Neural progenitor cell (in vitro differentiated cells): Measurements from ENCODE around the gene SLC35F3. TPM values are rescaled to one million over a fixed set of nuclear protein-coding genes. Genes with fewer than 3 reads are reported as not detected.
A peak's percentile ranks its signal among the peaks of the same experiment; 100 is the strongest.

ENCODE experiments used
- DNase-seq: peaks from one replicate; pipeline ENCODE4 v3.0.0-alpha.2; 2016; ENCODE audit warnings: low spot score
- H2AFZ ChIP-seq: fragments of 200-600 bp; sonication (generic); replicated peaks from 2 replicates; pipeline ENCODE4 v1.6.1; 2016; ENCODE audit warnings: antibody characterized with exemption
- H3F3A ChIP-seq: fragments of 200-600 bp; sonication (generic); 2 replicates; pipeline ENCODE4 v1.6.1; 2016; ENCODE audit warnings: antibody characterized with exemption, low read depth
- H3K27ac ChIP-seq: fragments of 200-600 bp; sonication (generic); 2 replicates; pipeline ENCODE4 v1.5.1; 2016; ENCODE audit warnings: mild to moderate bottlenecking
- H3K27me3 ChIP-seq: fragments of 200-600 bp; sonication (generic); 2 replicates; pipeline ENCODE4 v1.6.1; 2016; ENCODE audit warnings: mild to moderate bottlenecking, moderate library complexity
- H3K36me3 ChIP-seq: fragments of 200-600 bp; sonication (generic); 2 replicates; pipeline ENCODE4 v1.5.1; 2016
- H3K4me1 ChIP-seq: fragments of 200-600 bp; sonication (generic); 2 replicates; pipeline ENCODE4 v1.6.1; 2016; ENCODE audit warnings: mixed run types
- H3K4me2 ChIP-seq: fragments of 200-600 bp; sonication (generic); 2 replicates; pipeline ENCODE4 v1.6.1; 2016
- H3K4me3 ChIP-seq: fragments of 200-600 bp; sonication (generic); 2 replicates; pipeline ENCODE4 v1.5.1; 2016
- H3K79me2 ChIP-seq: fragments of 200-600 bp; sonication (generic); 2 replicates; pipeline ENCODE4 v1.6.1; 2016; ENCODE audit warnings: low read depth
- H3K9ac ChIP-seq: fragments of 200-600 bp; sonication (generic); 2 replicates; pipeline ENCODE4 v1.6.1; 2016
- H3K9me3 ChIP-seq: fragments of 200-600 bp; sonication (generic); 2 replicates; pipeline ENCODE4 v1.5.1; 2016; ENCODE audit warnings: low read depth
- H4K20me1 ChIP-seq: fragments of 200-600 bp; sonication (generic); 2 replicates; pipeline ENCODE4 v1.6.1; 2016; ENCODE audit warnings: low read depth
- H3K27ac Mint-ChIP-seq: 3 replicates; pipeline ENCODE4 v1.8.0; 2021; ENCODE audit warnings: mixed read lengths
- H3K27me3 Mint-ChIP-seq: 2 replicates; pipeline ENCODE4 v1.8.0; 2022; ENCODE audit warnings: low read depth, mild to moderate bottlenecking, inconsistent platforms, moderate library complexity, mixed read lengths; ENCODE audit not compliant: insufficient read depth
- H3K36me3 Mint-ChIP-seq: 3 replicates; pipeline ENCODE4 v1.8.0; 2021; ENCODE audit warnings: mixed read lengths
- H3K4me1 Mint-ChIP-seq: 3 replicates; pipeline ENCODE4 v1.8.0; 2021; ENCODE audit warnings: mixed read lengths
- H3K4me3 Mint-ChIP-seq: 3 replicates; pipeline ENCODE4 v1.8.0; 2021; ENCODE audit warnings: mild to moderate bottlenecking, moderate library complexity, mixed read lengths
- H3K9me3 Mint-ChIP-seq: 3 replicates; pipeline ENCODE4 v1.8.0; 2020; ENCODE audit warnings: mixed read lengths
- EZH2 ChIP-seq: fragments of 200-600 bp; sonication (generic); IDR thresholded peaks from 2 replicates; pipeline ENCODE4 v1.6.1; 2017; ENCODE audit warnings: antibody characterized with exemption, mild to moderate bottlenecking, moderate library complexity
- EZH2phosphoT487 ChIP-seq: fragments of 200-600 bp; sonication (generic); IDR thresholded peaks from 2 replicates; pipeline ENCODE4 v1.6.1; 2017; ENCODE audit warnings: antibody characterized with exemption
- total RNA-seq: library from RNA; depleted of rRNA; stranded (reverse); fragments of >200 nt; gene quantifications from 2 replicates; pipeline ENCODE4 v1.2.3, GENCODE V29; 2015; ENCODE audit warnings: low replicate concordance
- TF ChIP-seq, protein P1 (sequence below): fragments of 200-600 bp; sonication (generic); IDR thresholded peaks from 2 replicates; pipeline ENCODE4 v1.5.1; 2017; ENCODE audit warnings: antibody characterized with exemption, mild to moderate bottlenecking

The SLC35F3 gene
- total RNA-seq, result 0.79 and 1.5 TPM in 2 replicates

DNA sequence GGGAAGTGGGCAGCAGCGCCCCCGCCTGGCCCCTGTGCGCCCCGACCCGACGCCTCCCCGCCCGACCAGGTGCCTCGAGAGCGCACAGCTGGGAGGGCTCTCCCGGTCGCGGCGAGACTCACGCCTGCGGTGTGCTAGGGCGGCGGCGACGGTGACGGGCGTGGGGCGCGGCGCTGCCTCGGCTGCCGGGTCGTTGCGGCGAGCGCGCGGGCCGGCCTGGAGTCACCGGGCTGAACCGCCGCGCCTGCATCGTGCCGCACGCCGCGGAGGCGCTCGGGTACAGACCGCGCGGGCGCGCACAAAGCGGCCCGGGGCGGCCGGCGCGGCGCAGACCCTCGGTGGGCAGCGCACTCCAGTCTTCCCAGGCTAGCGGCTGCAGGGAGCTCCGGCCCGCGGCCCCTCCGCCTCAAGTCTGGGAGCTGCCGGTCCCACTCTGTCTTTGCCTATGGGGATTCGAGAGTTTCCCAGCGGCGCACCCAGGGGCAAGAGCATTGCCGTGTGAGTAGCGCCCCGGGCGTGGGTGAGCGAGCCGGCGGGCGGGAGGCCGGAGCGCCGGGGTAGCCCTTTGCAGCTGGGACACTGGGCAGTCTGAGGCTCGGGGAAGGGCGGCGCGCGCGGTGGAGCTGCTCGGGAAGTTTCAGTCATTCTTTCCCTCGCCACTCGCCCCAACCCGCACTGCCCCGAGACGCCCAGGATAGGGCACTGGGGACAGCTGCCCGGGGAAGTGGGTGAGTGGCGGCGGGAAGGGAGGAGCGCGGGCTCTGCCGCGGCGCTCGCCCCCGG, at the start of gene SLC35F3:
SLC35F3 (plus strand) TSS at position 44 of the 783 bp plus-strand sequence.
- Histone ChIP-seq H3K79me2 (no peaks in the 10 kb centered on the region), H3K27me3 (peaks cover 80% of the 10 kb centered on the region), H3K36me3 (no peaks in the 10 kb centered on the region), H3K4me2 (peak within 1 kb of the TSS; percentile 99), H3K9me3 (no peaks in the 10 kb centered on the region), H4K20me1 (no peaks in the 10 kb centered on the region), H2AFZ (peak within 1 kb of the TSS; percentile 99), H3F3A (no peaks in the 10 kb centered on the region), H3K4me3 (peak within 1 kb of the TSS; percentile 83), H3K27ac (no peak within 1 kb of the TSS), H3K4me1 (no peaks in the 10 kb centered on the region), H3K9ac (peak within 1 kb of the TSS; percentile 28)
- peaks cover 3% of the 10 kb centered on the region for H3K9me3 Mint-ChIP-seq
- peaks cover 2% of the 10 kb centered on the region for H3K36me3 Mint-ChIP-seq
- TF ChIP-seq, protein P1, sequence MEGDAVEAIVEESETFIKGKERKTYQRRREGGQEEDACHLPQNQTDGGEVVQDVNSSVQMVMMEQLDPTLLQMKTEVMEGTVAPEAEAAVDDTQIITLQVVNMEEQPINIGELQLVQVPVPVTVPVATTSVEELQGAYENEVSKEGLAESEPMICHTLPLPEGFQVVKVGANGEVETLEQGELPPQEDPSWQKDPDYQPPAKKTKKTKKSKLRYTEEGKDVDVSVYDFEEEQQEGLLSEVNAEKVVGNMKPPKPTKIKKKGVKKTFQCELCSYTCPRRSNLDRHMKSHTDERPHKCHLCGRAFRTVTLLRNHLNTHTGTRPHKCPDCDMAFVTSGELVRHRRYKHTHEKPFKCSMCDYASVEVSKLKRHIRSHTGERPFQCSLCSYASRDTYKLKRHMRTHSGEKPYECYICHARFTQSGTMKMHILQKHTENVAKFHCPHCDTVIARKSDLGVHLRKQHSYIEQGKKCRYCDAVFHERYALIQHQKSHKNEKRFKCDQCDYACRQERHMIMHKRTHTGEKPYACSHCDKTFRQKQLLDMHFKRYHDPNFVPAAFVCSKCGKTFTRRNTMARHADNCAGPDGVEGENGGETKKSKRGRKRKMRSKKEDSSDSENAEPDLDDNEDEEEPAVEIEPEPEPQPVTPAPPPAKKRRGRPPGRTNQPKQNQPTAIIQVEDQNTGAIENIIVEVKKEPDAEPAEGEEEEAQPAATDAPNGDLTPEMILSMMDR, result peak; percentile 71
- peak; percentile 66 for TF ChIP-seq EZH2phosphoT487
- peak; percentile 75 for TF ChIP-seq EZH2
- peak within 1 kb of the TSS; percentile 90 for H3K4me3 Mint-ChIP-seq
- peaks cover 8% of the 10 kb centered on the region for H3K4me1 Mint-ChIP-seq
- no peak within 1 kb of the TSS for H3K27ac Mint-ChIP-seq
- H3K27me3 Mint-ChIP-seq, result peaks cover 24% of the 10 kb centered on the region
- DNase-seq, result peak; percentile 93

DNA sequence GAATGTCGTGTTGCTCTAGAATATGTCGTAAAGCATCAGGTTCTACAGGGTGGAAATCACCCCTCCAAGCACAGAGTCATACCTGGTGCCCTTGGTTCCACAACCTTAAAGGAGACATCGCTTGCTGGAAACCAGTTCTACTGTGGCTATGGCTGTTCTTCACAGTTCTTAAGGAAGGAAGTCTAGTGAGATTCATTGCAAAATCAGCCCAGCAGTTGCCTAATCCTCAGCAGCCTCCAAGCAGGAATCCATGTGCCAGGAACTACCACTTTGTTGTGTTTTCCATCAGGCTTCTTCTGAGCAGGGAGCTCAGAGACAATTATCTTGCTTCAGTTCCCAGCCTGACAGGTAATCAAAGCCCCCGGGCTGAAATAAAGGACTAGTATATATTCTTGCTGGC, 45.0 kb upstream of the SLC35F3 start:
- DNase-seq, result peak; percentile 7
- Mint-ChIP-seq H3K9me3 (no peaks in the 10 kb centered on the region), H3K27me3 (no peaks in the 10 kb centered on the region), H3K27ac (no peak overlapping the region), H3K36me3 (no peaks in the 10 kb centered on the region), H3K4me1 (peaks cover 3% of the 10 kb centered on the region), H3K4me3 (no peak overlapping the region)
- no peaks in the 10 kb centered on the region for H3F3A ChIP-seq
- H3K36me3 ChIP-seq, result no peaks in the 10 kb centered on the region
- TF ChIP-seq EZH2phosphoT487 (no peak), EZH2 (no peak)
- TF ChIP-seq, protein P1, result no peak
- no peak overlapping the region for H2AFZ ChIP-seq
- no peak overlapping the region for H3K4me2 ChIP-seq
- no peak overlapping the region for H3K27ac ChIP-seq
- no peaks in the 10 kb centered on the region for H3K4me1 ChIP-seq
- H3K79me2 ChIP-seq, result no peaks in the 10 kb centered on the region
- no peaks in the 10 kb centered on the region for H3K27me3 ChIP-seq
- no peak overlapping the region for H3K9ac ChIP-seq
- H3K9me3 ChIP-seq, result no peaks in the 10 kb centered on the region
- H3K4me3 ChIP-seq, result no peak overlapping the region
- no peaks in the 10 kb centered on the region for H4K20me1 ChIP-seq

DNA sequence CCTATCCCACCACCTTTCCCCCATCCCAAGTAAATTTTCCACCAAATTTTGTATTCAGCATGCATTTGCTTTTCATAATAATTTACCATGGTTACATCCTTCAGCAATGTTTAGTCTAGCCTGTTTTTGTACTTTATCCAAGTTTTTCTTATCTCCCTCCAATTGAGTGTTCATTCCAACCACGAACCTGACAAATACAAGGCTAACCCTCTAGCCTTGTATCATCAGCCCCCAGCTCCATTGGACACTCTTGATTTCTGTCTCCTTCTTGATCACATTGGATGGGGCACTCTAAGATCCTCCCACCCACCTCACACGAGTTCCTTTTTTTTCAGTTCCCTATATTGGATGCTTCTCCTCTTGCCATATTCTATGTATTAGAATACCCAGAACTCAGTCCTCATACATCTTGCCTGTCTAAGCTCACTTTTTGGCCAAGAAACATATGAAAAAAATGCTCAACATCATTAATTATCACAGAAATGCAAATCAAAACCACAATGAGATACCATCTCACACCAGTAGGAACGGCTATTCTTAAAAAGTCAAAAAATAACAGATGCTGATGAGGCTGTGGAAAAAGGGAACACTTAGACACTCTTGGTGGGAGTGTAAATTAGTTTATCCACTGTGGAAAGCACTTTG, 40.5 kb upstream of the SLC35F3 start:
- no peaks in the 10 kb centered on the region for H3F3A ChIP-seq
- peaks cover 12% of the 10 kb centered on the region for H3K9me3 ChIP-seq
- no peak overlapping the region for H3K4me3 ChIP-seq
- no peaks in the 10 kb centered on the region for H3K79me2 ChIP-seq
- H2AFZ ChIP-seq, result no peak overlapping the region
- Mint-ChIP-seq H3K4me1 (no peaks in the 10 kb centered on the region), H3K9me3 (peaks cover 19% of the 10 kb centered on the region), H3K27me3 (no peaks in the 10 kb centered on the region), H3K4me3 (no peak overlapping the region), H3K36me3 (no peaks in the 10 kb centered on the region), H3K27ac (no peak overlapping the region)
- peaks cover 9% of the 10 kb centered on the region for H3K36me3 ChIP-seq
- no peak overlapping the region for H3K27ac ChIP-seq
- H3K4me1 ChIP-seq, result no peaks in the 10 kb centered on the region
- no peaks in the 10 kb centered on the region for H3K27me3 ChIP-seq
- H3K9ac ChIP-seq, result no peak overlapping the region
- DNase-seq, result no peak
- no peak for TF ChIP-seq EZH2
- TF ChIP-seq, protein P1, result no peak
- no peak for TF ChIP-seq EZH2phosphoT487
- no peaks in the 10 kb centered on the region for H4K20me1 ChIP-seq
- H3K4me2 ChIP-seq, result no peak overlapping the region
